ENCODE data around the gene PLA2G4F. TPM values are rescaled to one million over a fixed set of nuclear protein-coding genes. Genes with fewer than 3 reads are reported as not detected.

Gene PLA2G4F
- total RNA-seq, 4 donors from 2014 or later, result not detected

DNA sequence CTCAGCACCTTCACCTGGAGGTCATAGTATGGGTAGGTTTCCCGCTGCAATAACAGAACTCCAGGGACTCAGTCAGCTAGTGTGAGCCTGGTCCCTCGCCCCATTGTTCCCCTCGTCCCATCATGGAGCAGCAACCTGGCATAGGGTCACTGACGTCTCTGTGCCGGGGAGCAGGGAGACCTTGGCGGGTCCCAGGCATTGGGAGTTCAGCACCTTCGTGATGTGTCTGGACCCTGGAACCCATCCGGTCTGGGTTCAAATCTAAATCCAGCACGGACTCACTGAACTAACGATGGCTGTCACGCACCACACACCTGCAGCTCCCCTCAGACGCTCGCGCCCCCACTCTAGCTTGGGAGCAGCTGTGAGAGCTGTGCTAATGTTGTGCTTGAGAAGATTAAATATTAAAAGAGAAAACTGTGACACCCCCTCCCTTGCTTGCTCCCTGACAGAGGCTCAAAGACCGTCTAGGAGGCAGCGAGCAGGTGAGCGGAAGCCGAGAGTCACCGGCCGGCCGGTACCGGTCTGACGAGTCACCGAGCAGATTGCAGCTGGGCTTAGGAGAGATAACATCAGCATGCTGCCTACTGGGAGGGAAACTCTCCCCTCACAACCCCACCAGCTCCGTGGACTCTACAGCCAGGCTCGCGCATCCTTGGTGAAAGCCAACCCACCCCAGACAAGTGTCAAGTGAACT is 742 bp downstream of the PLA2G4F start:
- H3K9me3 ChIP-seq, result no peaks in the 10 kb centered on the region
- WGBS, 2 donors, result 72 to 81% methylated on average over 27 of the region's 27 CpGs
- peaks cover 0 to 22% (median 9%) of the 10 kb centered on the region in 3 donors for H3K36me3 ChIP-seq
- H3K27ac ChIP-seq, result no peak overlapping the region
- H3K4me1 ChIP-seq, result peaks cover 0 to 12% (median 2%) of the 10 kb centered on the region in 4 donors
- H3K4me3 ChIP-seq, result peak overlapping the region in 1 of 4 donors; percentile 12
- no peak for TF ChIP-seq EP300 (IDR thresholded peaks at IDR 0.05)
- no peak for TF ChIP-seq POLR2A (IDR thresholded peaks at IDR 0.05)
- TF ChIP-seq, protein P1, sequence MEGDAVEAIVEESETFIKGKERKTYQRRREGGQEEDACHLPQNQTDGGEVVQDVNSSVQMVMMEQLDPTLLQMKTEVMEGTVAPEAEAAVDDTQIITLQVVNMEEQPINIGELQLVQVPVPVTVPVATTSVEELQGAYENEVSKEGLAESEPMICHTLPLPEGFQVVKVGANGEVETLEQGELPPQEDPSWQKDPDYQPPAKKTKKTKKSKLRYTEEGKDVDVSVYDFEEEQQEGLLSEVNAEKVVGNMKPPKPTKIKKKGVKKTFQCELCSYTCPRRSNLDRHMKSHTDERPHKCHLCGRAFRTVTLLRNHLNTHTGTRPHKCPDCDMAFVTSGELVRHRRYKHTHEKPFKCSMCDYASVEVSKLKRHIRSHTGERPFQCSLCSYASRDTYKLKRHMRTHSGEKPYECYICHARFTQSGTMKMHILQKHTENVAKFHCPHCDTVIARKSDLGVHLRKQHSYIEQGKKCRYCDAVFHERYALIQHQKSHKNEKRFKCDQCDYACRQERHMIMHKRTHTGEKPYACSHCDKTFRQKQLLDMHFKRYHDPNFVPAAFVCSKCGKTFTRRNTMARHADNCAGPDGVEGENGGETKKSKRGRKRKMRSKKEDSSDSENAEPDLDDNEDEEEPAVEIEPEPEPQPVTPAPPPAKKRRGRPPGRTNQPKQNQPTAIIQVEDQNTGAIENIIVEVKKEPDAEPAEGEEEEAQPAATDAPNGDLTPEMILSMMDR (IDR thresholded peaks at IDR 0.05), result no peak
- no peaks in the 10 kb centered on the region for H3K27me3 ChIP-seq
- DNase-seq (ENCODE audit: low spot score in 2 of 2), result no peak

GRCh38 chr15:42154956-42155355 is 1.5 kb downstream of the PLA2G4F start:
- Histone ChIP-seq H3K36me3 (peaks cover 0 to 14% (median 1%) of the 10 kb centered on the region in 3 donors), H3K9me3 (no peaks in the 10 kb centered on the region), H3K4me3 (no peak overlapping the region), H3K27ac (no peak overlapping the region), H3K27me3 (no peaks in the 10 kb centered on the region), H3K4me1 (peaks cover 0 to 12% (median 2%) of the 10 kb centered on the region in 4 donors)
- WGBS, 2 donors, result 93 to 94% methylated on average over 14 of the region's 14 CpGs
- no peak for DNase-seq (ENCODE audit: low spot score in 2 of 2)
- TF ChIP-seq, protein P1 (IDR thresholded peaks at IDR 0.05), result no peak
- TF ChIP-seq EP300 (IDR thresholded peaks at IDR 0.05), result no peak
- no peak for TF ChIP-seq POLR2A (IDR thresholded peaks at IDR 0.05)

GRCh38 chr15:42154212-42154941 is 2.1 kb downstream of the PLA2G4F start:
- no peak for DNase-seq (ENCODE audit: low spot score in 2 of 2)
- WGBS, 2 donors, result 81 to 83% methylated on average over 13 to 16 of the region's 16 CpGs

GRCh38 chr15:42153874-42154211 is 2.6 kb downstream of the PLA2G4F start:
- WGBS, 2 donors, result 79 to 100% methylated on average over 1 to 2 of the region's 4 CpGs
- TF ChIP-seq EP300 (IDR thresholded peaks at IDR 0.05) (no peak), POLR2A (IDR thresholded peaks at IDR 0.05) (no peak)
- TF ChIP-seq, protein P1 (IDR thresholded peaks at IDR 0.05), result no peak
- no peak for DNase-seq (ENCODE audit: low spot score in 2 of 2)
- no peaks in the 10 kb centered on the region for H3K9me3 ChIP-seq
- H3K27ac ChIP-seq, result no peak overlapping the region
- peaks cover 0 to 3% (median 0%) of the 10 kb centered on the region in 3 donors for H3K36me3 ChIP-seq
- H3K4me1 ChIP-seq, result peaks cover 0 to 12% (median 2%) of the 10 kb centered on the region in 4 donors
- no peaks in the 10 kb centered on the region for H3K27me3 ChIP-seq
- H3K4me3 ChIP-seq, result no peak overlapping the region

More at GRCh38 chr15:42154212-42154941, 2.1 kb downstream of the PLA2G4F start:
- no peak overlapping the region for H3K27ac ChIP-seq
- no peaks in the 10 kb centered on the region for H3K27me3 ChIP-seq
- H3K4me3 ChIP-seq, result no peak overlapping the region
- TF ChIP-seq, protein P1 (IDR thresholded peaks at IDR 0.05), result no peak
- TF ChIP-seq EP300 (IDR thresholded peaks at IDR 0.05) (no peak), POLR2A (IDR thresholded peaks at IDR 0.05) (no peak)
- H3K4me1 ChIP-seq, result peaks cover 0 to 12% (median 2%) of the 10 kb centered on the region in 4 donors
- peaks cover 0 to 9% (median 0%) of the 10 kb centered on the region in 3 donors for H3K36me3 ChIP-seq
- no peaks in the 10 kb centered on the region for H3K9me3 ChIP-seq

All from tibial nerve (tissue), 4 donors.